Measurements from ENCODE around the gene PHACTR3.

The PHACTR3 gene

GRCh38 chr20:59772373-59772705 is 168.0 kb downstream of the PHACTR3 start:
- Histone ChIP-seq H3K4me3 (ENCODE audit: low read depth in 1 of 2, low read length in 2 of 2) (no peak overlapping the region), H3K9ac (ENCODE audit: low read depth in 1 of 2, low read length in 2 of 2) (no peak overlapping the region), H3K27ac (ENCODE audit: low read depth, low read length) (no peak overlapping the region), H3K27me3 (ENCODE audit: control insufficient read depth in 1 of 2, insufficient read depth in 2 of 2, low read length in 2 of 2) (no peaks in the 10 kb centered on the region), H3K9me3 (ENCODE audit: control insufficient read depth in 1 of 2, low read length in 2 of 2) (no peaks in the 10 kb centered on the region), H3K36me3 (ENCODE audit: control insufficient read depth in 1 of 2, insufficient read depth in 2 of 2, low read length in 2 of 2) (no peaks in the 10 kb centered on the region), H3K4me1 (ENCODE audit: control insufficient read depth in 1 of 2, insufficient read depth in 2 of 2, low read length in 2 of 2) (peaks cover 12 to 20% of the 10 kb centered on the region in 2 donors)

DNA sequence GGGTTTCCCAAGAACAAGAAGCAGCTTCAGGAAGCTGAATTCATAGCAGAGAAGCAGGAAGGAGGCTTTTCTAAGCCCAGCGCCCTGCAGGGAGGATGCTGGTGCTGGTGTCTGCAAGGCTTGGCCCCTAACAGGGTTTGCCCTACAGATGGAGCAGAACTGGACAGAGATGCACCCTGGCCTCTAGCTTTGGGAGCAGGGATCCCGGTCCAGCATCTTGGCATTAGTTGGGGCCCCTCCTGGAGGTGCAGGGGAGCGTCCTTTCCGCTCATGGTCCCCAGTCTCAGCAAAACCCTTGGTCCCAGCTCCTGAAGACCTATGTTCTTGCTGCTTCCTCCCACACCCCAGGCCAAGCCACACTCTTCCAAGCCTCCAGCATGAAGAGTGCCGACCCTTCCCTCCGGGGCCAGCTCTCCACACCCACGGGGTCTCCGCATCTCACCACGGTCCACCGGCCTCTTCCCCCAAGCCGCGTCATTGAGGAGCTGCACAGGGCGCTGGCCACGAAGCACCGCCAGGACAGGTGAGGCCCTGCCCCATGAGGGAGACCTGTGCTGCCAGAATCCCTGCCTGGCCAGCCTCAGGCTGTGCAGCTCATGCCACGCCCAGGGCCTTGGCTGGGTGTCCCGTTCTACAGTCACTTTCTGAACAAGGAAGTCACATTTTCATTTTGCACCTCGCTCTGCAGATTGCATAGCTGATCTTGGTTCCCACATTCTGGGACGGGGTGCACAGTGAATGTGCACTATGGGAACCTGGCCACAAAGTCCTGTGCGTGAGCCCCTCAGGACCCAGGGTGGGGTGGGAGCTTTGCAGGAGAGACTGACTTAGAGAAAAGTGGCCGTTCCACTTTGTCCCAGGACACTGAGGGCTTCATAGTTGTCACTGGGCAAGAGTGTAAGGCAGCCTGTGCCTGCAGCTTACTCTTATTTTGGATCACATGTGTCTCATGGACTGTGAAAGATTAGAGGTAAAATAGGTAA is 168.9 kb downstream of the PHACTR3 start:
- Histone ChIP-seq H3K4me1 (ENCODE audit: control insufficient read depth in 1 of 2, insufficient read depth in 2 of 2, low read length in 2 of 2) (peaks cover 12 to 20% of the 10 kb centered on the region in 2 donors), H3K27me3 (ENCODE audit: control insufficient read depth in 1 of 2, insufficient read depth in 2 of 2, low read length in 2 of 2) (no peaks in the 10 kb centered on the region), H3K36me3 (ENCODE audit: control insufficient read depth in 1 of 2, insufficient read depth in 2 of 2, low read length in 2 of 2) (no peaks in the 10 kb centered on the region)

GRCh38 chr20:59774204-59774641 is 169.9 kb downstream of the PHACTR3 start:
- no peaks in the 10 kb centered on the region for H3K9me3 ChIP-seq (ENCODE audit: control insufficient read depth in 1 of 2, low read length in 2 of 2)
- H3K27me3 ChIP-seq (ENCODE audit: control insufficient read depth in 1 of 2, insufficient read depth in 2 of 2, low read length in 2 of 2) = no peaks in the 10 kb centered on the region
- H3K9ac ChIP-seq (ENCODE audit: low read depth in 1 of 2, low read length in 2 of 2) = no peak overlapping the region
- peaks cover 12 to 20% of the 10 kb centered on the region in 2 donors for H3K4me1 ChIP-seq (ENCODE audit: control insufficient read depth in 1 of 2, insufficient read depth in 2 of 2, low read length in 2 of 2)
- H3K27ac ChIP-seq (ENCODE audit: low read depth, low read length) = no peak overlapping the region
- H3K4me3 ChIP-seq (ENCODE audit: low read depth in 1 of 2, low read length in 2 of 2) = no peak overlapping the region
- H3K36me3 ChIP-seq (ENCODE audit: control insufficient read depth in 1 of 2, insufficient read depth in 2 of 2, low read length in 2 of 2) = no peaks in the 10 kb centered on the region

More for the DNA sequence above, 168.9 kb downstream of the PHACTR3 start:
- Histone ChIP-seq H3K9me3 (ENCODE audit: control insufficient read depth in 1 of 2, low read length in 2 of 2) (no peaks in the 10 kb centered on the region), H3K9ac (ENCODE audit: low read depth in 1 of 2, low read length in 2 of 2) (no peak overlapping the region), H3K27ac (ENCODE audit: low read depth, low read length) (no peak overlapping the region), H3K4me3 (ENCODE audit: low read depth in 1 of 2, low read length in 2 of 2) (no peak overlapping the region)

DNA sequence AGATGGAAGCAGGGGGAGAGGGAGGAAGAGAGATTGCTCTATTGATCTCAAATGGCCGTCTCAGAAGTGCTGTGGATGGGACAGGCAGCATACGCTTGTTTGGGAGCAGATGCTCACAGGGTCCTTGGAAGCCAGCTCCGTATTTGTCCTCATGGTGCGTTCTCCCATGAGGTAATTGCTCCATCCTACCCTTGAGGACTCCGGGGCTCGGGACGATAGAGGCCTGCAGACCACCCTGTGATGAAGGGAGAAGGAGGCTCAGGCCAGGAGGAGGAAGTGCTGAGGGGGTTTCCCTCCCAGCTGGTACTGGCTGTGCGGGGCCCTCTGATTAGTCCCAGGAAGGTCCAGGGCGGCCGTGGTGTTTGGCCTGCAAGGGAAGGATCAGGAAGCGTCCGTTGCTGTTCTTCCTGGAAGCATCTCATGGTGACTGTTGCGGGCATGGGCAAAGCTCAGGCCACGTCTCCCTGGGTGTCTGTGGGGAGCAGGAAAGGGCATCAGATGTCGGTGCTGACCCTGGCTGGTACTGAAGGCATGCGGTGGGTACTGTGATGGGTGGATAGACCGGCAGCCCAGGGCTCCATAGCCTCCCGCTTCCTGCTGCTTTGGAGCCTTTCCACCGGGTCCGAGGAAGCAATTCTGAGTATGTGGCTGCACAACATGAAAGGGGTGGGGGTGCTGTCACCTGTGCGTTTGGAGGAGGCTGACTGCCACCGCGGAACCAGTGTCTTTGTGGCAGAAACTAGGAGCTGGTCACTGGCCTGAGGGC is 170.8 kb downstream of the PHACTR3 start:
- no peak overlapping the region for H3K9ac ChIP-seq (ENCODE audit: low read depth in 1 of 2, low read length in 2 of 2)
- H3K27ac ChIP-seq (ENCODE audit: low read depth, low read length) = no peak overlapping the region
- H3K9me3 ChIP-seq (ENCODE audit: control insufficient read depth in 1 of 2, low read length in 2 of 2) = no peaks in the 10 kb centered on the region
- no peak overlapping the region for H3K4me3 ChIP-seq (ENCODE audit: low read depth in 1 of 2, low read length in 2 of 2)
- H3K4me1 ChIP-seq (ENCODE audit: control insufficient read depth in 1 of 2, insufficient read depth in 2 of 2, low read length in 2 of 2) = peaks cover 12 to 20% of the 10 kb centered on the region in 2 donors
- no peaks in the 10 kb centered on the region for H3K36me3 ChIP-seq (ENCODE audit: control insufficient read depth in 1 of 2, insufficient read depth in 2 of 2, low read length in 2 of 2)
- H3K27me3 ChIP-seq (ENCODE audit: control insufficient read depth in 1 of 2, insufficient read depth in 2 of 2, low read length in 2 of 2) = no peaks in the 10 kb centered on the region

DNA sequence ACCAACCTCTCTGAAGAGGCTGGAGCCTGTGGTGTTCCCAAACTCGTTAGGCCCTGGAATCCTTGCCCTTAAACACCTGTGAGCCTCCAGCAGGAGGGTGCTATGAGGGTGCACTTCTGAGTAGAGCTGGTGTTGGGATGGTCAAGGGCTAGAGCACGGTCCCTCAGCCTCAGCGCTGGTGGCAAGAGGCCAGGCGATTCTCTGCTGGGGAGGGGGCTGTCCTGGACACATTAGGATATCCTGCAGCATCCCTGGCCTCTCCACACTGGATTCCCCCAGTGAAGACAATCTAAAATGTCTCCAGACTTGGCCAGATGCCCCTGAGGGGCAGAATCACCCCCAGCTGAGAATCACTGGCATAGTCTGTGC is 171.3 kb downstream of the PHACTR3 start:
- no peaks in the 10 kb centered on the region for H3K36me3 ChIP-seq (ENCODE audit: control insufficient read depth in 1 of 2, insufficient read depth in 2 of 2, low read length in 2 of 2)
- no peaks in the 10 kb centered on the region for H3K9me3 ChIP-seq (ENCODE audit: control insufficient read depth in 1 of 2, low read length in 2 of 2)

DNA sequence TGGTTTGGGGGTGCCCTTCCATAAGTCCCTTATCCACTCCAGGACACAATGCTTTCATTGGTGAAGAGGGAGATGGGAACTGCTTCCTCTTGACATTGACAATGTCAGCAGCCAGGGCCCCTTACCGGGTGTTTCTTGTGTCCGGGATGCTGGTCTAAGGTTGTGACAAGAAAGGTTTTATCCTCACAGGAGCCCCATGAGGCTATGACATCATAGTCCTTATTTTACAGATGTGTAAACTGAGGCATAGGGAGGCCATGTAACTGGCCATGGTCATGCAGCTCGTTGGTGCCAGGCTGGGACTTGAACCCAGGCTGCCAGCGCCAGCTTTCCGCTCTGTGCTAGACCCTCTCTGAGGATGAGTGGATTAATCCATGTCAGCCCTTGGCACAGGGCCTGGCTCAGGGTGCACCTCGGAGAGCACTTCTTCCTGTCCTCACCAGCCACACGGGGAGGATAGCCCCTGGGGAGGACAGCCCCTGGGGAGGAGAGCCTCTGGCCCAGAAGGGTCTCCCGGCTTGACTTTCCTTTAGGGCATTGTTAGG is 171.8 kb downstream of the PHACTR3 start:
- no peak overlapping the region for H3K27ac ChIP-seq (ENCODE audit: low read depth, low read length)
- H3K27me3 ChIP-seq (ENCODE audit: control insufficient read depth in 1 of 2, insufficient read depth in 2 of 2, low read length in 2 of 2) = no peaks in the 10 kb centered on the region

More for the DNA sequence above, 171.3 kb downstream of the PHACTR3 start:
- Histone ChIP-seq H3K9ac (ENCODE audit: low read depth in 1 of 2, low read length in 2 of 2) (no peak overlapping the region), H3K4me3 (ENCODE audit: low read depth in 1 of 2, low read length in 2 of 2) (no peak overlapping the region), H3K27me3 (ENCODE audit: control insufficient read depth in 1 of 2, insufficient read depth in 2 of 2, low read length in 2 of 2) (no peaks in the 10 kb centered on the region), H3K27ac (ENCODE audit: low read depth, low read length) (no peak overlapping the region), H3K4me1 (ENCODE audit: control insufficient read depth in 1 of 2, insufficient read depth in 2 of 2, low read length in 2 of 2) (peaks cover 12 to 18% of the 10 kb centered on the region in 2 donors)

GRCh38 chr20:59776626-59777330 is 172.4 kb downstream of the PHACTR3 start:
- Histone ChIP-seq H3K27ac (ENCODE audit: low read depth, low read length) (no peak overlapping the region), H3K9me3 (ENCODE audit: control insufficient read depth in 1 of 2, low read length in 2 of 2) (no peaks in the 10 kb centered on the region), H3K4me3 (ENCODE audit: low read depth in 1 of 2, low read length in 2 of 2) (no peak overlapping the region), H3K27me3 (ENCODE audit: control insufficient read depth in 1 of 2, insufficient read depth in 2 of 2, low read length in 2 of 2) (no peaks in the 10 kb centered on the region), H3K4me1 (ENCODE audit: control insufficient read depth in 1 of 2, insufficient read depth in 2 of 2, low read length in 2 of 2) (peaks cover 12 to 13% of the 10 kb centered on the region in 2 donors), H3K36me3 (ENCODE audit: control insufficient read depth in 1 of 2, insufficient read depth in 2 of 2, low read length in 2 of 2) (no peaks in the 10 kb centered on the region), H3K9ac (ENCODE audit: low read depth in 1 of 2, low read length in 2 of 2) (no peak overlapping the region)

More for the DNA sequence above, 171.8 kb downstream of the PHACTR3 start:
- H3K4me3 ChIP-seq (ENCODE audit: low read depth in 1 of 2, low read length in 2 of 2) = no peak overlapping the region
- H3K36me3 ChIP-seq (ENCODE audit: control insufficient read depth in 1 of 2, insufficient read depth in 2 of 2, low read length in 2 of 2) = no peaks in the 10 kb centered on the region
- H3K9me3 ChIP-seq (ENCODE audit: control insufficient read depth in 1 of 2, low read length in 2 of 2) = no peaks in the 10 kb centered on the region
- H3K4me1 ChIP-seq (ENCODE audit: control insufficient read depth in 1 of 2, insufficient read depth in 2 of 2, low read length in 2 of 2) = peaks cover 12 to 14% of the 10 kb centered on the region in 2 donors
- H3K9ac ChIP-seq (ENCODE audit: low read depth in 1 of 2, low read length in 2 of 2) = no peak overlapping the region

GRCh38 chr20:59777331-59777725 is 173.0 kb downstream of the PHACTR3 start:
- Histone ChIP-seq H3K4me1 (ENCODE audit: control insufficient read depth in 1 of 2, insufficient read depth in 2 of 2, low read length in 2 of 2) (peaks cover 12 to 13% of the 10 kb centered on the region in 2 donors), H3K4me3 (ENCODE audit: low read depth in 1 of 2, low read length in 2 of 2) (no peak overlapping the region), H3K9me3 (ENCODE audit: control insufficient read depth in 1 of 2, low read length in 2 of 2) (no peaks in the 10 kb centered on the region), H3K27ac (ENCODE audit: low read depth, low read length) (no peak overlapping the region), H3K36me3 (ENCODE audit: control insufficient read depth in 1 of 2, insufficient read depth in 2 of 2, low read length in 2 of 2) (no peaks in the 10 kb centered on the region), H3K27me3 (ENCODE audit: control insufficient read depth in 1 of 2, insufficient read depth in 2 of 2, low read length in 2 of 2) (no peaks in the 10 kb centered on the region), H3K9ac (ENCODE audit: low read depth in 1 of 2, low read length in 2 of 2) (no peak overlapping the region)

DNA sequence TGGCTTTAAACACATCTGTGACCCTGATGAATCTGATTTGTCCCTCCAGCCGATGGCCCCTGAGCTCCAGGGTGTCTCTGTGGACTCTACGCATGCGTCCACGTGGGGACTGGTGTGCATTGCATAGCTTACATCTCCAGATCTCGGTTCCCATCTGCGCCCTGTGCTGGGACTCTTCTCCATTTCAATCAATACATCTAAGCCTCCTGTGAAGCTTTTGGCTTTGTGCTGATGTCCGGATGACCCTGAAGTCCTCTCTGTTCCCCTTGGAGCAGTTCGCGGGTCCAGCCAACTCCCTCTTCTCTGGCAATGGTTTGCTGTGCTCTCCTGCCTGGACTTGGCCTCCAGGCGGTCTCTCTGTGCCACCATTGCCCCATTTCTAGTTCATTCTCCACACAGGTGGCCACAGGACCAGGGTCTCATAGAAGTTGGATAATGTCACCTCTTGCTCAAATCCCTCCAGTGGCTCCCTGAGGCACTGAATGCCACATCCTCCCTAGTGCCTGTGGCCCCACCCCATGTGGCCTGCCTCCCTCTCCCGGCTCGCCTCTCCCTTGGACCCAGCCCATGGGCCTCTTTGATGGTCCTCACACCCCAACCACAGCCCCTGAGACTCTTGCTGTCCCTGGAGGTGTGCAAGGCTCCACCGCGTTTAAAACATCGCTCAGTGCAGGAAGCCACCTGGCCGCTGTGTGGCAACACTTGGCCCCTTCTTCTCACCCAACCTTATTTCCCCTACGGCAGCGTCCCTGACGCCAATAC is 173.7 kb downstream of the PHACTR3 start:
- H3K9ac ChIP-seq (ENCODE audit: low read depth in 1 of 2, low read length in 2 of 2) = no peak overlapping the region
- H3K4me3 ChIP-seq (ENCODE audit: low read depth in 1 of 2, low read length in 2 of 2) = no peak overlapping the region
- H3K27me3 ChIP-seq (ENCODE audit: control insufficient read depth in 1 of 2, insufficient read depth in 2 of 2, low read length in 2 of 2) = no peaks in the 10 kb centered on the region
- peaks cover 12% of the 10 kb centered on the region in 2 donors for H3K4me1 ChIP-seq (ENCODE audit: control insufficient read depth in 1 of 2, insufficient read depth in 2 of 2, low read length in 2 of 2)
- no peaks in the 10 kb centered on the region for H3K9me3 ChIP-seq (ENCODE audit: control insufficient read depth in 1 of 2, low read length in 2 of 2)
- no peaks in the 10 kb centered on the region for H3K36me3 ChIP-seq (ENCODE audit: control insufficient read depth in 1 of 2, insufficient read depth in 2 of 2, low read length in 2 of 2)
- no peak overlapping the region for H3K27ac ChIP-seq (ENCODE audit: low read depth, low read length)
